NCI-H1105 treated with DMSO at 0.1 percent for 48 hours (cell line): Measurements from ENCODE around the gene ARAP2.

Source experiments
- DNase-seq: peaks from one replicate; lab custom pipeline; 2025; lab: John Stamatoyannopoulos, UW

The ARAP2 gene

DNA sequence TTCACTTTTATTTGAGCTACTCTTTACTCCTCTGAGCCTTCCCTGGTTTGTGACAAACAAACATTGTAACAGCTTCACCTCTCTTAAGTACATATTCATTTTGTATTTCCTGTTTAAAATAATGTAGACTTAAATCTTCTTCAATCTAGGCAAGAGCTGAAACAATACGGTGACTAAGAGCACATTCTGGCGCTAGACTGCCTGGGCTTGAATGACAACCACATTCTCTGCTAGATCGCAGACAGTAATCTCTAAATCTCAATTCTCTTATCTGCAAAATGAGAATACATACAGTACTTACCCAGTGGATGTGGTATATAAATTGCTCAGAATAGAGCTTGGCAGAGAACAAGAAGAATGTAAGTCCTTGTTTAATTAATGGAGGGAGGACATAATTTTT lies 144.8 kb downstream of the ARAP2 start:
- no peak for DNase-seq

DNA sequence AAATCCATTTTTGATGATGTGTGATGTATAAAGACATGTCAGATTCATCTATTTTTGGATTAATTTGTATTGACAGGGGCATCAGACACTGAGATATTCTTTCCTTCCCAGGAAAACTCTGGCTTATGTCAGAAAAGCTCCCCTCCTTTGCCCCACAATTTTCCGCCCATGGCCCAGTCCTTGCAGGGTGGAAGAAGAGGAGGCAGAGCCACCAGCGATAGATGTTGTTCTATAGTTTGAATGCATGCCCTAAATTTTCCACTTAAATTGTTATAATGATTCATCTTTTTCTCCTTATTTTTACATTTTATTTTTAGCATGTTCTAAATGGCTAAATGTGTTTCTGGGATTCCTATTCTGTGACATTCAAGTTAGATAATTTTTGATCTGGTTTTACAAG lies 149.3 kb downstream of the ARAP2 start:
- no peak for DNase-seq

DNA sequence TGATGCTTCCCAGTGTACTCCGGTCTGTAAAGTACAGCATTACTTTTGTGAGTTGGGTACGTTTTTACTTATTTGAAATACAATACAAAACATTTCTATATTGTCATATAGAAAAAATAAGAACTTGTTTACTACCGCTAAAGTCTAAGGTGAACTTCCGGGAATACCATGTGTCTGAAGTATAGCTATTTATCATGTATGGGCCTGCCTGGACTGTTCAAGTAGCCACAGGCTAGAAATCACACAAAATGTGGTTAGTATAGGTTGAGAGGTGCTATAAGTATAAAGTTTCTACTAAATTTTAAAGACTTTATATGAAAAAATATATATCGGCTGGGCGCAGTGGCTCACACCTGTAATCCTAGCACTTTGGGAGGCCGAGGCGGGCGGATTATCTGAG lies 152.3 kb downstream of the ARAP2 start:
- DNase-seq: no peak

DNA sequence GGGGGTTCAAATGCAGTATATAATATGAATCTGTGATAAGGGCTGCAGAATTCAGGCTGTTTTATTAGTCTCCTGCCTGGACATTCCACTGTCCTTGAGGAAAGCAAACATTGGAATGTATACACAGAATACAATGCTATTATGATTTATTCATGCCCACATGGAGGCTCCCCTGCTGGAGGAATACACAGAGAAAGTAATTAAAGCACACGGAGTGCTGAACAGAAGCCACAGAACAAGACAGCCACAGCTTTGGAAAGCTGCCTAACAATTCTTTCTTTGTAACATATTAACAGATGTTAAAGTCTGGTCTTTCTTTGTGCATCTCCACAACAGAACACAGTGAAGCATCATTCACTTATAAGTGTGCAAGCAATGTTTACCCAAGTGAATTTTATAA lies 155.8 kb downstream of the ARAP2 start:
- DNase-seq: no peak

DNA sequence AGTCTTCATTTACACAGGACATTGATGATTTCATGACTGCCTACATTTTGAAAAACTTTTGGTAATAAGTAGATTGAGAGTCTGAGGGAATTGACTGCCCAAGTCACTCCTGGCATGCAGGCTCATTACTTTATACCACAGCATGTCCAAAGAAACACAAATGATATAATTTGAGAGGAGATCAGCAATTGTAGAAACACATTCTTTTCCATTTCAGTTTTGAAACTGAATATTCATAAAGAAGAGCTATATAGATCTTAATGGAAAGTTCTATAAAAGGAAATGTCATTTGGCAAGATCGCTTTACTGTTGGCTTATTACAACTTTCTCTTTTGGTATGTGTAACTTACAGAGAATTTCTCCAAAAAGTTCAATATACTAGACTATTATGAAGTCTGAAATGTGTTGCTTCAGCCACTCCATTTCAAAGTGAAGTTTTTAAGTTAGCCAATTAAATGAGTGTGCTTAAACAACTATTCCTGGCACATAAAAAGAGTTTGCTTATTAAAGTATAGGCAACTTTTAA lies 158.0 kb downstream of the ARAP2 start:
- DNase-seq: no peak

DNA sequence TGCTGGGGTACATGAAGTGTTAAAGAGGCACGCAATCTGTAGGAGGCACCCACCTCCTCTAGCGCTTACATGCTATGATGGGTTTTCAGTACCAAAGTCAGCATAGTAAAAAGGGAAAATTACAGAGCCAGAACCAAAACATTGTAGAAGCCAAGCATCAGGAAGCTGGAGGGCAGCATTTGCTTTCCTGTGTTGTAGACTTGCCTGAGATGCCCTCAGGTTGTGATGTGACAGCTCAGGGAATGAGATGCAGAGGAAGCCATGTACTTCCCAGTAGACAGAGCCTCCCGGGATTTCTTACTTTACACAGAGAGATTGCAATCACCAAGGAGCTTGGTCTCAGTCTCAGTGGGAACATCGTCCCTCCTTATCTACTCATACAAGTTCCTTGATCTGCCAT lies 161.5 kb downstream of the ARAP2 start:
- DNase-seq: no peak

DNA sequence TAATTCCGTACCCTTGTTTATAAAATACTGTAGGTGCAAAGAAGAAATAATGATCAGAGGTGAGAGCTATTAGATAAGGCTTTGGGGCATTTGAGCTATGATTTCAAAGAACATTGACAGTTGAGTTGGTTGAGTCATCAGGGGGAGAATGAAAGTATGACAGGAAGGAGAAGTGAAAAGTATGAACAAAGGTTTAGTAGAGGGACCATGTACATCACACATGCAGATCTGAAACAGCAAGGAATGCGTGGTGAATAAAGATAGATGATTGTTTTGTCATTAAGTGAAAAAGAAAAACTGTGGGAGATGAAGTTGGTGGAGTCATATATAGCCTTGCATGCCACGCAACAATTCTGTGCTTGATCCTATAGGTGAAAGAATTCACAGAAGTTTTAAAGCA lies 163.1 kb downstream of the ARAP2 start:
- DNase-seq: no peak

DNA sequence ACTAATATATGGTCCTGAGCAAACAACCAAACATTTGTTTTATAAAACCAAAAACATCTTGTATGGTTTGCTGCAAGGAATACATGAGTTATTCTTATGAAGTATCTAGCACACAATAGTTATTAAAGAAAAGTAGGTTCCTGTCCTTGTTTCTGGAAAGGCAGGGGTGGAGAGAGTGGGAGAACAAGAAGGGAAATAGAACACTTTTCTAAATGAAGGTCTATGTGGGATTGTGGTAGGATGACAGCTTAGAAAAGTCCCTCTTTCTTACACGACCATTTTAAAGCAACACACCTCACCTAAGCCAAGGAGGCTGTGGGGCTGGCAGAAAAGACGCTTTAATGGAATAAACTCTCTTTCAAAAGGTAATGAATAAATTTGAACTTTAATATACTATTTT lies 164.6 kb downstream of the ARAP2 start:
- no peak for DNase-seq

DNA sequence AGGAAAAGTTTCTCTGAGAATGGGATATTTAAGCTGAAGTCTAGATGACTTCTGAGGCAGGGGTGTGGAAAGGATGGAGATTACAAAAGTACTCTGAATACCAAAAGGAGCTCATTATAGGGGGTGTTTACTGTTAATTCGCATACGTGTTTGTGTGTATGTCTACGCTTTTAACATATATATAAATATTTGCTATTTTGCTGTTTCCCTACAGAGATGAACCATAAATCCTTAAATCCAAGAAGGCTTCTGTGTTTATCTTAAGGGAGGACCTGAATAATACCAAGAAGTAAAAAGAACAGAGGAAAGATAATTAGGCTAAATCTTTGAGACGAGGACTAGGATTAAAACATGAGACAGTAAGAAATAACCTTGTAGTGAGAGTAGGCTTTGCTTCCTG lies 166.0 kb downstream of the ARAP2 start:
- DNase-seq: no peak

DNA sequence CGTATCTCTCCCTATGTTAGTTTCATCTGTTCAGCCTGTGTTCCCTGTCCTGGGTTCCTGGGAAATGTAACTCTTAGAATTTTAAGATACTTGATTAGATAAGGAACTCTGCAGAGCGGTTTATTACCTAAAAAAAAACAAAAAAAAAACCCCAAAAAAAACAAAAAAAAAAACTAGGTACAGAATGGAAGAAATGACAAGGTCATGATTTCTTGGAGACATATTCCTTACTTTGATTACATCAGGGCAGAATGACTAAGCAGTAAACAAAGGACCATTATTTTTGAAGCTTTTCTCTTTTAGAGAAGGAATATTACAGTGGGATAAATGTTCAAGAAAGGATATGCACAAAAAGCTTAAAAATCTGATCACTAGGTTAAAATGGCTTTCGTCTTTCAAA lies 171.8 kb downstream of the ARAP2 start:
- no peak for DNase-seq

DNA sequence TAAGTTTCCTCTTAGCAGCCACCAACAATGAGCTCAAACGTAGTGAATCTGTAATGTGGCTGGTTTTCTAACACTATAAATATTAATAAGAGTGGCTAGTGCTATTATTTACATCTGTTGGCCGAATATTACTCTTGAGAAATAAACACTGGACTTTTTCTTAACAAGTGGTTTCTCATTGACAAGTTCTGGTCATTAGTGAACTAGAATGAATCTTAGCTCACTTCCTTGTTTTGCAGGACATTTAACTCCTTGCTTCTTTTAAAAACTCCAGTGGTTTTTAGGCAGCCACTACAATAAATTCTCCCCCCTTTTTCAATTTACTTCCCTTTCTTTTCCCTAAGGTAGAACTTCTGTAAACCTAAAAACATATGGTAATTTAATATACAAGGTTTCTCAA lies 177.2 kb downstream of the ARAP2 start:
- no peak for DNase-seq

DNA sequence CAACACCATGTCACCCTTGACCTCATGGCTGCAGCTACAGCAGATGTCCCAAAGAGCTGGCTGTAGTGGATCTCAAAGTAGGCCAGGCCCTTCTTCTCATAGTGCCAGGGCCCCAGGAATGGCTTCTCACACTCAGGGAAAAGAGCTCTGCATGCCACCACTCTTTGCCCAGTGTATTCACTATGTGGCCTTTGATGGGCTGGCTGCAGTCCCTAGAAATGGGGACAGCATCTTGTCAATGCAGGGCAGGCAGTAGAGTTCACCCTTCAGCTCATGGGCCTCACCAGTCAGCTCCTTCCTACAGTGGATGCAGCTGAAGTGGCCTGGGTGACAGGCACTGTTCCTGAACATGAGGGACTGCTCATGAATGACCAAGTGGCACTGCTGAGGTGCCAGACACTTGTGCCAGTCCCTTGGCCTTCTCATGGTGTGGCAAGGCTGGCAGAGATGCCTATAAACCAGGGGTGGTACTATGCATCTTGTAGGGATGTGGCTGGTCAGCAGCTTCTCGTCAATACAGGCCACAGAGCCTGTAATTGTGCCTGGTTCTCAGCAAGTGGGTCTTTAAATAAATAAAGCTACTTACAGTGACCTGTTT lies 178.9 kb downstream of the ARAP2 start:
- no peak for DNase-seq

DNA sequence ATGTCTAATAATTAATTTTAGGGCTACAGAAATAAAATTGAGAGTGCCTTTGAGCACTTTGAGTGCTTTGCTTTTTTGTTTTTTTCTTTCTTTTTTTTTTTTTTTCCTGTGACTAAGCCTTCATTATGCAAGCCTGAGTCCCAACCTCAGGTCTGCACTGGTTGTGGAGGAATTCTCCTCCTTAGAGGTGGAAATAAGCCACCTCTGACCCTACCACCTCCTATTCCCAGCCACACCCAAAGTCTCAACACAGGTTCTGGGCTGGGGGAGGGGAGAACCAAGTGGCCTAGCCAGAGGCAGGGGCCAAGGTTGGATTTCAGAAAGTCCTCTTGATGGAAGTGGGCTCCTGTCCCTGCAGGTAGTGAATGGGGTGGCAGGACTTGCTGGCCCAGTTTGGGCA lies 180.2 kb downstream of the ARAP2 start:
- no peak for DNase-seq

DNA sequence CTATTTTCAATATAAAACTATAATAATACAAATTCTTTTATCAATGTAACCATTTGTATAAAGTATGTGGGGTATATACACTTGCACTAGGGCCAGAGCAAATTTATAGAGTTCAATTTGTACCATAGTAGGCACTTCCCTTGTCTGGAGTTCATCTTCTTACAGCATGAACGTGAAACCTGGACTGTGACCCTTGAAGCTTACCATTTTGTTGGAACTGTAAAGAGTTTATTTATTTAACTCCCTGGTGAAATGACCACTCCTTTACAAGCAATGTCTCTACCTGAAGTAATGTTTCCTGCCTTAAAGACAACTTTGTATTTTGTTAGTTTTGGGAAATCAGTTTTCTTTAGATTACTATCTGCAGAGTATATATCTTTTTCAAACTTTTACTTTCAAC lies 188.2 kb downstream of the ARAP2 start:
- DNase-seq: no peak

DNA sequence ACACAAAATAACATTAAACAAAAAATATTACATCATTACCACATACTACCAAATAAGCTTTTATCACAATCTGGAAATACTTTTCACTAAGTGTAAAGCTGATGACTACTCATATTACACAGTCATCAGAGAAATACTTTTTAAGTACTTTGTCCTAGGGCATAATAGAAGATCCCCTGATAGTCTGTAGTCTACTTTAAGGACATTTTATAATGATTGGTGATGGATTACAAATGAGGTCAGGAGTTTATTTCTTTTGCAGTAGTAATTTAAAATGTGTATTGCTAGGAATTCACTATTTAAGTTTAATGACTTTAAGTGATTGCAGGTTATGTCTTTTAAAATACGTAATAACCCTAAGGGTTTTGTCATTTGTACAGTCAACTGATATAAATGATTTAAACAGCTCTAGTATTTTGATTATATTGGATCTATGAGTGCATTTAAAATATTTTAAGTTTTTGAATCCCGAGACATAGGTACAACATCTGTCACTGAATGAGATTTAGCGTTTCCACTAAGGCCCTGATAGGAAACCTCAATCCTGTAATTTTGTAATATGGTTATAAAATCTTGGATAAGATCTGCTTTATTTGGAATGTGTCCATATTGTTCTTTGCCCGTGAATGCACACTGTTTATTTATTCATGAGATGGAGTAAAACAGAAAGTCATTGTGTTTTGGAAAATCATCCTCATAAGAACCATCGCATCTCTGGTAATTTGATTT lies 189.5 kb downstream of the ARAP2 start:
- no peak for DNase-seq

DNA sequence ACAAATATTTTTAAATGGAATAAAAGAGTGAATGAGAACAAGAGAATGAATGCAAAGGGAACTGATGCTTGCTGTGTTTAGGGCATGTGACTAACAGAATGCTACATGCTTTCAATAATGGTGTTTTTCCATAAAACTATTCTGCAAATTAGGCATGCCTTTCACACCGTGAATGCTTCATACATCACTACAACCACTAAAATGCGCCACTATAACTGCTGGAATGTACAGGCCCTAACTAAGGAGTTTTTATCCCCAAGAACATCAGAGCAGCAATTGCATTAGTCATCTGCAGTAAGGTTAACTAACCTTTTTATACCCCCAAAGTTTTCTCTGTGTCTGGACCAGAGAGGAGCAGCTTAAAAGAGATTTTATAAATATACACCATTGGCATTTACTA lies 190.4 kb downstream of the ARAP2 start:
- DNase-seq: no peak

DNA sequence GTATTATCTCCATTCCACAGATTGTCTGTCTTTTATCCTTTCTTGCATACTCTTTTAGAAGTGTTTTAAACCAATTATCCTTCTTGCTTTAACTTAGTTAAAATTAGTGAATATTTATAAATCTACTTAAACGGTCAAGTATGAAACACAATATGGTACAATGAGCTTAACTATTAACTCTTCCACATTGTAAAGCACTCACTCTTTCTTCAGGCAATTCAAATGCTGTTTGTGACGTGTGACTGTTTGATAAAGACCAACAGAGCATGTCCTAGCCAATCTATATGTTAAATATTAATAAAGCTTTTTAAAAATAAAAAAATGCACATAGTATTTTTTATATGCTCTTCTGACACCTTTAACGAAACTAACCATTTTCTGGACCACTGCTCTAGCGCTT lies 192.7 kb downstream of the ARAP2 start:
- no peak for DNase-seq

DNA sequence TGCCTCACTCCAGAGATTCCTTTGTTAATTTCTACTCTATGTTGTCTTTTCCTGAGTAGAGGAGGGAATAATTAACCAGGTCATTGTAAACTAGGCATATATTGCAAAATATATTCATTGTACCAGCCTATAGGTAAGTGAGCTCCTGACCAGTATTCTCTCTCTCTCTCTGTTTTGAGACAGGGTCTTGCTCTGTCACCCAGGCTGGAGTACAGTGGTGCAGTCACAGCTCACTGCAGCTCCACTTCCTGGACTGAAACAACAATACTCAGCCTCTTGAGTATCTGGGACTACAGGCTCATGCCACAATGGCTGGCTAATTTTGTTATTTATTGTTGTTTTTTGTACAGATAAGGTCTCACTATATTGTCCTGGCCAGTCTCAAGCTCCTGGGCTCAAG lies 198.3 kb downstream of the ARAP2 start:
- DNase-seq: no peak

DNA sequence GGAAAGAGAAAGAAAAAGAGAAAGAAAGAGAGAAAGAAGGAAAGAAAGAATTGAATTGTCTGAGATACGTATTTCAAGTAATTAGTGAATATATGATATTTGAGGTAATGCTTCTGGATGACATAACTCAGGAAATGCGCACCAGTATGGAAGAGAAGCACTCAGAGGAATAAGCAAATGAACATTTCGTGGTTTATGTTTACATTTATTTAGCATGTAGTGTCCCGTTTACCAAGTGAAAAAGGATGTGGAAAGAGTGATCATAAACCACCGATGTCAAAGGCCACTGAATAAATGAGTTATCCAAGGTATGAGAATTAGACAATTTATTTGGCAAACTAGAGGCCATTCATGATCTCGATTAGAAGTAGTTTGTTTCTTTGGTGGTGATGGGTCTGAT lies 200.4 kb downstream of the ARAP2 start:
- DNase-seq: no peak

DNA sequence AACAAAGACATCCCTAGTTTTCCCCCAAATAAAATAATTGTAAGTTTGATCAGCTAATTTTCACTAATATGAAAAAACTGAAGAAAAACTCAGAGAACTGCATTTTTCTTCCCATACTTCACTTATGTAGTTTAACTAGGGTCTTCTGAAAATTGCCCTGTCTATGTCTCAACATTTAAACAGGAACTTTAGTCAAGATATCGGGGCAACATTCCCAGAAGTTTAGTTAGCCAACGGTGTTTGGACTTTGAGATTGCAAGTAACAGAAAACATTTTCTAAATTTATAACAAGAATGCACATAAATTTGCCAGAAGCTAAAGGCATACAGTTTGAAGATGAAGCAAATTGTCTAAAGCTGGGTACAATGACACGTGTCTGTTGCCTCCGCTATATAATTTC lies 201.1 kb downstream of the ARAP2 start:
- no peak for DNase-seq

DNA sequence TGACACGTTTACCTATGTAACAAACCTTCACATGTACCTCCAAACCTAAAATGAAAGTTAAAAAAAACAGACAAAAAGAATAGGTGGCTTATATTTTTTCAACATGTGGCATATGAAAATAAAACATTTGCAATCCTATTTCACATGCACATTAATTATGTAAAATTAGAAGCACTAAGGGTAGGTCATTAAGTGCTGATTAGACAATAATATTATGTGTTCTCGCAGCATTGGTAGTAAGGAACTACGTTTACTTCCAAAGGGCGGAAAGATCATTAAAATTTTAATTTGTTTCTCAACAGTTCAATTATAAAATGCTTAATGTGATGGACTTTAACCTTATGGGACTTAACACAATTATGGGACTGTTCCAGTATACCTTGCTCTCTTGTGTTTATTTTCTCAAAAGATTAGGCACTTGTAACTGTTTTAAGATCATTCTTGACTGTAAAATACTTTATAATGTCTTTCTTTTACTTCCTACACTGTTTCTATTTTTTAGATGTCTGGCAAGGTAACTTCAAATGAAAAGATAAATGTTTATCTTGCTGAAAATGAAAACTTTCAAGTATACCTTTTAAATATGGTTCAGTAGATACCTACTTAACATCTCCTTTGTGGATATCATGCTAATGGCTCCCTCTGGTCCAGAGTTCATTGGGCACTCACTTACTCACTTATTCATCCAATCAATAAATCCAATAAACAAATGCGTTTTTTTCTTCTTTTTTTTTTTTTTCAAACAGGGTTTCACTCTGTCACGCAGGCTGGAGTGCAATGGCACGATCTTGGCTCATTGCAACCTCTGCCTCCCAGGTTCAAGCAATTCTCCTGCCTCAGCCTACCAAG lies 202.0 kb downstream of the ARAP2 start:
- no peak for DNase-seq

DNA sequence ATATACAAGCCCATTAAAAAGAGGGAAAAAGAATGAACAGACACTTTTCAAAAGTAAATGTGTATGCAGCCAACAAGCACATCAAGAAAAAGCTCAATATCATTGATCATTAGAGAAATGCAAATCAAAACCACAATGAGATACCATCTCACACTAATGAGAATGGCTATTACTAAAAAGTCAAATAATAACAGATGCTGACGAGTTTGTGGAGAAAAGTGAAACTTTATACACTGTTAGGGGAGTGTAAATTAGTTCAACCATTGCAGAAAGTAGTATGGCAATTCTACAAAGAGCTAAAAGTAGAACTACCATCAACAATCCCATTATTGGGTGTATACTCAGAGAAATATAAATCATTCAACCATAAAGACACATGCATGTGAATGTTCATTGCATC lies 203.0 kb downstream of the ARAP2 start:
- no peak for DNase-seq

DNA sequence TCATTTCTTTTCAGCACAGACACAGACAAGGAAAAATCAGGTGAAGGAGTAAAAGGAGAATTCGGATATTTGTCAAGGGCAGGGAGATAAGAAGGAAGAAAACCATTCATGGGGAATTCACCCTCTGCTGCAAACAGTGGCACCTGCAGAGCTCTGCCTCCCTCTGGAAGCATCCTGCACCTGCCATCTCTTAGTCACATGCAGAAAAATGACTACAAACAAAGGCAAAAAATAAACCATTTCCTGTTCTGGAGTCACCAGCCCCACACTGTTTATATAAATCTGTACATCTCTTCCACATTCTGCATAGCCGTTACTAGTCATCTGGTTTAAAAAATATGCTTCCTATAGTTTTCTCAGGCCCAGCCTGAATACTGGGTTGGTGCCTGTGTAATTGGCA lies 205.3 kb downstream of the ARAP2 start:
- DNase-seq: no peak
